ENCODE data around the gene CNNM2.

The CNNM2 gene

DNA sequence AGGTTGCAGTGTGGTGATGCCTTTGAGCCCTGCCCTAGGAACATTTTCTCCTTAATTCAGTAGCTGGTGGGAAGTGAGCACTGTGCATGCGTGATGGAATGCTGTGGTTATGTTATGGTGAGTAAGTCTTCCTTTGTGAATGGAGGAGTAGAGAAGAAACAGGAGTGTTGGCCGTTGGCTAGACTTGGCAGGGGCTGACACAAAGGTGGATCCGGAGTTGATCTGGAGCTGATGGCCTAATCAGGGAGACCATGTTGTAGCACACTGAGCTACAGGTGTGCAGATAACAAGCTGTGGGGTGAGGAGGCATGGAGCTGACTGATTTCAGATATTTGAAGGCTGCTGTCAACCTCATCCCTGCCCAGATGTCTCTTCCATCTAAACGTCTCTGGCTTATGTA is 122.3 kb downstream of the CNNM2 start:
- Histone ChIP-seq H3K36me3 (ENCODE audit: control insufficient read depth, insufficient read depth, low read length) (no peaks in the 10 kb centered on the region), H3K27me3 (ENCODE audit: control insufficient read depth, insufficient read depth, low read length) (no peaks in the 10 kb centered on the region), H3K9me3 (ENCODE audit: control insufficient read depth, insufficient read depth, low read depth, low read length) (no peaks in the 10 kb centered on the region), H3K4me1 (ENCODE audit: control insufficient read depth, insufficient read depth, low read length) (peaks cover 35% of the 10 kb centered on the region), H3K27ac (ENCODE audit: low read depth, low read length) (no peak overlapping the region), H3K9ac (ENCODE audit: low read length) (no peak overlapping the region), H3K4me3 (ENCODE audit: low read depth, low read length) (no peak overlapping the region)

DNA sequence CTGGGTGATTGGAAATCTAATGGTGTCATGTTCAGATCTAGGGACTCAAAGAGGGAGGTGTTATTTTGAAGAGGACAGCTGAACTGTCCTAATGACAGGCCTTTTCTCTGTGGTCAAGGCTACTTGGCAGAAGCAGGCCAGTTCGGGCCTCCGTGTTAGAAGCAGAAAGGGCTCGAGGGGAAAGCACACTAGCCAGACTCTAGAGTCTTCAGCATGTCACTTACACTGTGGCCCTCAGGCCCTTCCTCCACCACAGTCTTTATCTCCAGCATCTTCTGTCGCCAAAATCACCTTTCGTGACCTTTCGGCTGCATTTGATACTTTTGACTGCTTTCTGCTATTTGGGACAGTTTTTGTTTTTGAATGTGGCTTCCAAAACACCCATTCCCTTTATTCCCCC is 123.3 kb downstream of the CNNM2 start:
- Histone ChIP-seq H3K36me3 (ENCODE audit: control insufficient read depth, insufficient read depth, low read length) (no peaks in the 10 kb centered on the region), H3K27me3 (ENCODE audit: control insufficient read depth, insufficient read depth, low read length) (no peaks in the 10 kb centered on the region), H3K9ac (ENCODE audit: low read length) (no peak overlapping the region), H3K27ac (ENCODE audit: low read depth, low read length) (no peak overlapping the region), H3K9me3 (ENCODE audit: control insufficient read depth, insufficient read depth, low read depth, low read length) (no peaks in the 10 kb centered on the region), H3K4me3 (ENCODE audit: low read depth, low read length) (no peak overlapping the region), H3K4me1 (ENCODE audit: control insufficient read depth, insufficient read depth, low read length) (peaks cover 35% of the 10 kb centered on the region)

DNA sequence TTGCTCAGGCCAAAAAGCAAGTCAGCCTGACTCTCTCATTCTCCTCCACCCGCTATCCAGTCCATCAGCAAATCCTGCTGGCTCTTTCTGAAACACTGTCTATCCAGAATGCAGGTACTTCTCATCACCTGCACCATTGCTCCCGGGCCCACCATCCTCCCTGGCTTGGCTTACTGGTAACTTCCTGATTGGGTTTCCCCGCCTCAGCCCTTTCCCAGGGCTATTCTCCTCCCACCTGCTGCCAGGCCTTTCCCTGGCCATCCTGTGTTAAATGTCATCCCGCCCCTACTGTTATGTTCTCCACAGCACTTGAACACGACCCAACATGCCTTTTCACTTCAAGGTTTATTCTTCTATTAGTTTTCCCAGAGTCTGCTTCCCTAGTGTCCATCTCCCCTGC is 124.0 kb downstream of the CNNM2 start:
- no peak overlapping the region for H3K27ac ChIP-seq (ENCODE audit: low read depth, low read length)
- no peaks in the 10 kb centered on the region for H3K36me3 ChIP-seq (ENCODE audit: control insufficient read depth, insufficient read depth, low read length)
- no peaks in the 10 kb centered on the region for H3K27me3 ChIP-seq (ENCODE audit: control insufficient read depth, insufficient read depth, low read length)
- H3K9ac ChIP-seq (ENCODE audit: low read length) = no peak overlapping the region
- H3K4me1 ChIP-seq (ENCODE audit: control insufficient read depth, insufficient read depth, low read length) = peaks cover 35% of the 10 kb centered on the region
- H3K9me3 ChIP-seq (ENCODE audit: control insufficient read depth, insufficient read depth, low read depth, low read length) = no peaks in the 10 kb centered on the region
- no peak overlapping the region for H3K4me3 ChIP-seq (ENCODE audit: low read depth, low read length)

DNA sequence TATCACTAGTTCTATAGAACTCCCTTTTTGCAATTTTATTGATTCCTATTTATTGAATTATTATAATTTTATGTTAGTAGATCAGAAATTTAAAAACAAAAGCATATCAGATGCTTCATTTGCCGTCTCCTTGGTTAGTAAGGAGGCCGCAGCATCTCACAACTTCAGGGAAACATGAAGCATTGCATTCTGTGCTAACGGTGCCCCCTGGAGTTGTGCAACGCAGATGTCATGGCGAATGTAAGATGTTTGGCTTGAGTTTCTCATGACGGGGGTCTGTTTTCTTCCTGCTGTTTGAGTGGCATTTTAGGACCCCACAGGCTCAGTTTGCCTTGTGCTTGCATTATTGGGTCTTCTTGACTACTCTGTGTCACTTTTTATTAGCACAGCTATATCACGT is 124.8 kb downstream of the CNNM2 start:
- Histone ChIP-seq H3K9ac (ENCODE audit: low read length) (no peak overlapping the region), H3K4me1 (ENCODE audit: control insufficient read depth, insufficient read depth, low read length) (peaks cover 35% of the 10 kb centered on the region), H3K9me3 (ENCODE audit: control insufficient read depth, insufficient read depth, low read depth, low read length) (no peaks in the 10 kb centered on the region)

DNA sequence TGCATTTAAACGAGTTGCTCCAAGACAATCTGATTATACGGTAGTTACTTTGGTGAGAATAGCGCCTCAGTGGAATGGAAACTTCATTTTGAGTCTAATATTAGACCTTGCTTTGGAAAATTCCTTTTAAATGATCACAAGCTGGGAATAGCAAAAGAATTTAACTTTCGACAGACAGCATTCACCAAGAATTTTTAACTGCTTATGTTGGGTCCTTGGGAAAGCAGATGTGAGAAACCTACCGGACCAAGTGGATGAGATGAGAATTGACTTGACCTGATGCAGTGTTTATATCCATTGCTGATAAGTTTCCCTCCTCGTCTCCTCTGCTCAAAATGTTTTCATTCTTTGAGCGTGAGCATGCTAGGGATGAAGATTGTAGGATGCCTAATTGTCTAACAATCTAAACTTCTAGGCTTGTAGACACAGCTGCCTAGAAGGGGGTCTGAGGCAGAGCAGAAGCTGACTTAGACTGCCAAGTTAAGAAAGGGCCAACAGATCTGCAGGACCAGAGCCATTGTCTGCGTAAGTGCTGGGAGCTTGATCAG is 126.9 kb downstream of the CNNM2 start:
- Histone ChIP-seq H3K36me3 (ENCODE audit: control insufficient read depth, insufficient read depth, low read length) (no peaks in the 10 kb centered on the region), H3K27ac (ENCODE audit: low read depth, low read length) (no peak overlapping the region), H3K4me3 (ENCODE audit: low read depth, low read length) (no peak overlapping the region), H3K9me3 (ENCODE audit: control insufficient read depth, insufficient read depth, low read depth, low read length) (no peaks in the 10 kb centered on the region), H3K4me1 (ENCODE audit: control insufficient read depth, insufficient read depth, low read length) (peaks cover 35% of the 10 kb centered on the region), H3K9ac (ENCODE audit: low read length) (no peak overlapping the region), H3K27me3 (ENCODE audit: control insufficient read depth, insufficient read depth, low read length) (no peaks in the 10 kb centered on the region)

More for the DNA sequence above, 124.8 kb downstream of the CNNM2 start:
- H3K27me3 ChIP-seq (ENCODE audit: control insufficient read depth, insufficient read depth, low read length) = no peaks in the 10 kb centered on the region
- H3K4me3 ChIP-seq (ENCODE audit: low read depth, low read length) = no peak overlapping the region
- H3K27ac ChIP-seq (ENCODE audit: low read depth, low read length) = no peak overlapping the region
- no peaks in the 10 kb centered on the region for H3K36me3 ChIP-seq (ENCODE audit: control insufficient read depth, insufficient read depth, low read length)

DNA sequence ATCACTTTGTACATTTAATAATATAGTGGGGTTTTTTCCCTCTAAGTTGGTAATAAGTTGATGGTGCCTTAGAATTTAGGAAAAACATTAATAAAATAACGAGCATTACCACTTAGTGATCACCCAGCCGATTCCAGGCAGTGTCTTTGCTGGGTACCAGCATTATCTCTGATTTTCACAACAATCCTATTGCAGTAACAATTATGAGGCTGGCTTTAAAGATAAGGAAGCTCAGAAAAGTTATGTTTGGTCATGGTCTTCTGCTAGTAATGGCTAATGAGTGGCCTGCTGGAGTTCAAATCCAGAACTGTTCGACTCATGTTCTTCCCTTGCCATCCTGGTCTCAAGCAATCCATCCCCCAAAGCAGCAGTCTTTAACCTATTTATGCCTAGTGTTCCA is 127.9 kb downstream of the CNNM2 start:
- H3K27ac ChIP-seq (ENCODE audit: low read depth, low read length) = no peak overlapping the region
- H3K4me1 ChIP-seq (ENCODE audit: control insufficient read depth, insufficient read depth, low read length) = peaks cover 35% of the 10 kb centered on the region
- no peak overlapping the region for H3K4me3 ChIP-seq (ENCODE audit: low read depth, low read length)

DNA sequence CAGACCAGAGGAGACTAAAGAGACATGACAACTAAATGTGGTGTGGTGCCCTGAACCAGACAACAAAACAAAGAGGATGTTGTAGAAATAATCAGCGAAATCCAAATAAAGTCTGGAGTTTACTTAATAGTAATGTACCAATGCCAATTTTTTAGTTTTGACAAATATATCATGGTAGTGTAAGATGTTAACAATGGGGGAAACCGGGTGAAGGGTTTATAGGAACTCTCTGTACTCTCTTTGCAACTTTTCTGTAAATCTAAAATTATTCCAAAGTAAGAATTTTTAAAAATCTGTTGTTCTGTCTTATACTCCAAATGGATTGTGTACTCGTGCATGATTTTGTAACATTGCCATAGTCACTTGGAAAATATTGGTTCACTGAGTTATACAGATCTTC is 129.3 kb downstream of the CNNM2 start:
- Histone ChIP-seq H3K9ac (ENCODE audit: low read length) (no peak overlapping the region), H3K36me3 (ENCODE audit: control insufficient read depth, insufficient read depth, low read length) (no peaks in the 10 kb centered on the region), H3K9me3 (ENCODE audit: control insufficient read depth, insufficient read depth, low read depth, low read length) (no peaks in the 10 kb centered on the region), H3K4me1 (ENCODE audit: control insufficient read depth, insufficient read depth, low read length) (peaks cover 29% of the 10 kb centered on the region), H3K27me3 (ENCODE audit: control insufficient read depth, insufficient read depth, low read length) (no peaks in the 10 kb centered on the region), H3K4me3 (ENCODE audit: low read depth, low read length) (no peak overlapping the region), H3K27ac (ENCODE audit: low read depth, low read length) (no peak overlapping the region)

More for the DNA sequence above, 127.9 kb downstream of the CNNM2 start:
- H3K9me3 ChIP-seq (ENCODE audit: control insufficient read depth, insufficient read depth, low read depth, low read length) = no peaks in the 10 kb centered on the region
- no peaks in the 10 kb centered on the region for H3K27me3 ChIP-seq (ENCODE audit: control insufficient read depth, insufficient read depth, low read length)
- no peaks in the 10 kb centered on the region for H3K36me3 ChIP-seq (ENCODE audit: control insufficient read depth, insufficient read depth, low read length)
- H3K9ac ChIP-seq (ENCODE audit: low read length) = no peak overlapping the region

DNA sequence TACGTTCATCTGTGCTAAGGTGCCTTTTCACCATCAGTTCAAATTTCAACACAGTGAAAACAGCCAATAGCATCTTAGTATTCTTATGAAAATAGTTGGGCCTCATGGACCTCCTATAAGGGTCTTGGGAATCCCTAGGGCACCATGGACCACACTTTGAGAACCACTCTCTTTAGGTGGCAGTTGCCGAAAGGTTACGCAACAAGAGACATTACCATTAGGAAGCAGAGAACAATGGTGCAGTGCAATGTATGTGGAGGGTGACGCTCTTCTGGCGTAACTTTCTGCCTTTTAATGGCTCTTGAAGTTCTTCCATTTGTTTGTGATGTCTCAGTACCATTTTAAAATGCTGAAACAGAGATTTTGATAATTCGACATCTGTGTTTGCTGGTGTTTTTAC is 131.1 kb downstream of the CNNM2 start:
- peaks cover 13% of the 10 kb centered on the region for H3K4me1 ChIP-seq (ENCODE audit: control insufficient read depth, insufficient read depth, low read length)
- H3K36me3 ChIP-seq (ENCODE audit: control insufficient read depth, insufficient read depth, low read length) = no peaks in the 10 kb centered on the region
- H3K9me3 ChIP-seq (ENCODE audit: control insufficient read depth, insufficient read depth, low read depth, low read length) = no peaks in the 10 kb centered on the region
- H3K27me3 ChIP-seq (ENCODE audit: control insufficient read depth, insufficient read depth, low read length) = no peaks in the 10 kb centered on the region
- no peak overlapping the region for H3K9ac ChIP-seq (ENCODE audit: low read length)
- H3K27ac ChIP-seq (ENCODE audit: low read depth, low read length) = no peak overlapping the region
- no peak overlapping the region for H3K4me3 ChIP-seq (ENCODE audit: low read depth, low read length)

DNA sequence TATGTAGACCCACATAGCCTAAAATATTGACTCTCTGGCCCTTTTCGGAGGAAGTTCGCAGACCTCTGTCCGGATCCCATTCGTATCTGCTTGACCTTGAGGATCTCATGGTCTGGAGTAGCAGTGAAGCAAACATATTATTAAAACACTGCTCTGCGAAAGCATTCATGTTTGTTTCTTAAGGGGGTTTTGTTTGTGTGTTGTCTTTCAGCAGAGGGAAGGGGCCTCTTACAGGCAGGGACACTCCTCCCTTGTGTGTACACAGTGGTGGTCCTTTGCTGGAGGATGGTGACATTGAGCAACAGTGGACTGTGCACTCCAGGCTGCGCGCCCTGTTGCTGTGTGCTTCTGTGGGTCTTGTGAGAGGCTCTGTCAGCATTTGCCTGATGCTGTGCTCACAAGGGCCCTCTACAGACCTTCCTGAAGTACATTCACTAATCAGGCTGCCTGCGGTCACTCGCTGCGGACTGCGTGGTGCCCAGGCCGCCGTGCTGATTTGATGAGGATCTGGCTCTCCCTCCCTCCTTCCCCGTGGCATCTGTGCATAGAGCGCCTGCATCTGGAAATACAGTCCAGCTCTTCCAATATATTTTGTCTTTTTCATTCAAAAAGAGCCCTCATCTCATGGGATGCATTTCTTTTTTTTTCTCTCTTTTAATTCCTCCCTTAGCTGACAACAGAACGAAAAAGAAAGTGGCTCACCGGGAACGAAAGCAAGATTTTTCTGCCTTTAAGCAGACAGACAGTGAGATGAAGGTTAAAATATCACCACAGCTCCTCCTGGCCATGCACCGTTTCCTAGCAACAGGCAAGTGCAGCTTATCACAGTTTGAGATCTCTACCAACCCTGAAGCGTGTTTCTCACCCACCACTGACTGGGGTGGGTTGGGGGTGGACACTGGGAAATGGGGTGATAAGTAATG is 135.8 kb downstream of the CNNM2 start:
- Histone ChIP-seq H3K9me3 (ENCODE audit: control insufficient read depth, insufficient read depth, low read depth, low read length) (no peaks in the 10 kb centered on the region), H3K27ac (ENCODE audit: low read depth, low read length) (no peak overlapping the region), H3K36me3 (ENCODE audit: control insufficient read depth, insufficient read depth, low read length) (no peaks in the 10 kb centered on the region), H3K27me3 (ENCODE audit: control insufficient read depth, insufficient read depth, low read length) (no peaks in the 10 kb centered on the region), H3K9ac (ENCODE audit: low read length) (no peak overlapping the region), H3K4me1 (ENCODE audit: control insufficient read depth, insufficient read depth, low read length) (0 out of 2 replicates have a peak, but pooled peaks cover 3% of the 10 kb centered on the region), H3K4me3 (ENCODE audit: low read depth, low read length) (no peak overlapping the region)

DNA sequence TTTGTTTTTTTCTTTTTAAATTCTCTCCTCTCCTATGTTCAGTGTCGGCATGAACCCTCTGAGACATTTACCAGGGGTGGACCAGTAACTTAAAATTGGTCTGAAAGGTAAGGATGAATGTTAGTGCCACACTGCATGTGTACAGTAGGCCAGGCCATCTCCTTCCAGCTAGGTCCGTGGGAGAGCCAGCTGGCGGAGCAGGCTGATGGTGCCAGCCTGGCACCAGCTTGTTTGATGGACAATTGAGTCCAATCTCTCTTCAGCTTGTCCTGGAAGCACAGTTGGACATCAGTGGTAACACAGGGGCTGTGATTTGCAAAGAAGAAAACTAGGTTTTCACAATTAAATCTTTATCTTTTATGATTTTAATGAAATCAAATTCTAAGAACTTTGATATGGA is 136.5 kb downstream of the CNNM2 start:
- Histone ChIP-seq H3K27ac (ENCODE audit: low read depth, low read length) (no peak overlapping the region), H3K36me3 (ENCODE audit: control insufficient read depth, insufficient read depth, low read length) (no peaks in the 10 kb centered on the region), H3K9ac (ENCODE audit: low read length) (no peak overlapping the region), H3K27me3 (ENCODE audit: control insufficient read depth, insufficient read depth, low read length) (no peaks in the 10 kb centered on the region), H3K9me3 (ENCODE audit: control insufficient read depth, insufficient read depth, low read depth, low read length) (no peaks in the 10 kb centered on the region), H3K4me1 (ENCODE audit: control insufficient read depth, insufficient read depth, low read length) (0 out of 2 replicates have a peak, but pooled peaks cover 3% of the 10 kb centered on the region), H3K4me3 (ENCODE audit: low read depth, low read length) (no peak overlapping the region)

DNA sequence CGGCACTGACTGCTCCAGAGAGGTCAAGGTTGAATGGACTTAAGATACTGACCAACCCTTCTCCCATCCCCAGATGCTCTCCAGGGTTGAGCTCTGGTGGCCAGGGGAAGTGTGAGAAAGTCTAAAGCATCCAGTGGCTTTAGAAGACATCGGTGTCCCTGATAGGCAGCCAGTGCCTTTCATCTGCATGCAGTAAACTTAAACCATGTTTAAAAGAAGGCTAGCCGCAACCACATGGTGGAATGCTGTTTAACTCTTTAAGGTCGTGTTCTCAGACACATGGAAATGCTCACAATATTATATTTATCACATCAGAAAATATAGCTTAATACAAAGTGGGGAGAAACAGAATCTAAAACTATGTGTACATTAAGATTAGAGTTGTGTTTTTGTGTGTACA is 137.0 kb downstream of the CNNM2 start:
- H3K27me3 ChIP-seq (ENCODE audit: control insufficient read depth, insufficient read depth, low read length) = no peaks in the 10 kb centered on the region
- 0 out of 2 replicates have a peak, but pooled peaks cover 3% of the 10 kb centered on the region for H3K4me1 ChIP-seq (ENCODE audit: control insufficient read depth, insufficient read depth, low read length)
- no peaks in the 10 kb centered on the region for H3K9me3 ChIP-seq (ENCODE audit: control insufficient read depth, insufficient read depth, low read depth, low read length)
- H3K27ac ChIP-seq (ENCODE audit: low read depth, low read length) = no peak overlapping the region
- H3K9ac ChIP-seq (ENCODE audit: low read length) = no peak overlapping the region
- H3K36me3 ChIP-seq (ENCODE audit: control insufficient read depth, insufficient read depth, low read length) = no peaks in the 10 kb centered on the region
- H3K4me3 ChIP-seq (ENCODE audit: low read depth, low read length) = no peak overlapping the region
